SK-N-SH treated with all-trans-retinoic acid at 6 μM for 48 hours (cell line): ENCODE results near the gene MTMR10.

Source experiments
- ARNTL ChIP-seq: fragments of 450-650 bp; formaldehyde crosslinking; IDR thresholded peaks from 2 replicates; pipeline ENCODE4 v1.5.0; 2020; ENCODE audit warnings: low read depth, mild to moderate bottlenecking, moderate library complexity, borderline replicate concordance
- GLIS3 ChIP-seq: fragments of 250-450 bp; sonication (Bioruptor Pico); IDR thresholded peaks from 2 replicates; pipeline ENCODE4 v1.5.0; 2020; ENCODE audit warnings: mild to moderate bottlenecking, moderate library complexity
- PPARA ChIP-seq: fragments of 250-450 bp; sonication (Bioruptor Pico); IDR thresholded peaks from 2 replicates; pipeline ENCODE4 v1.5.0; 2020; ENCODE audit warnings: mild to moderate bottlenecking, borderline replicate concordance
- RARB ChIP-seq: fragments of 250-450 bp; sonication (Bioruptor Pico); IDR thresholded peaks from 2 replicates; pipeline ENCODE4 v1.8.0; 2021; ENCODE audit warnings: mild to moderate bottlenecking, moderate library complexity
- SNAI2 ChIP-seq: fragments of 250-450 bp; sonication (Bioruptor Pico); IDR thresholded peaks from 2 replicates; pipeline ENCODE4 v1.5.0; 2020; ENCODE audit warnings: mild to moderate bottlenecking, moderate library complexity
- TF ChIP-seq, protein P1 (sequence below): fragments of 250-450 bp; sonication (Bioruptor Pico); IDR thresholded peaks from 2 replicates; pipeline ENCODE4 v1.5.1; 2021; ENCODE audit warnings: mild to moderate bottlenecking, moderate library complexity
- TF ChIP-seq, protein P2 (sequence below): fragments of 250-450 bp; sonication (Bioruptor Pico); IDR thresholded peaks from 2 replicates; pipeline ENCODE4 v1.5.1; 2020; ENCODE audit warnings: low read depth, mild to moderate bottlenecking, moderate library complexity
- TF ChIP-seq, protein P3 (sequence below): fragments of 250-450 bp; sonication (Bioruptor Pico); IDR thresholded peaks from 2 replicates; pipeline ENCODE4 v1.8.0; 2020; ENCODE audit warnings: mild to moderate bottlenecking, moderate library complexity, borderline replicate concordance

DNA sequence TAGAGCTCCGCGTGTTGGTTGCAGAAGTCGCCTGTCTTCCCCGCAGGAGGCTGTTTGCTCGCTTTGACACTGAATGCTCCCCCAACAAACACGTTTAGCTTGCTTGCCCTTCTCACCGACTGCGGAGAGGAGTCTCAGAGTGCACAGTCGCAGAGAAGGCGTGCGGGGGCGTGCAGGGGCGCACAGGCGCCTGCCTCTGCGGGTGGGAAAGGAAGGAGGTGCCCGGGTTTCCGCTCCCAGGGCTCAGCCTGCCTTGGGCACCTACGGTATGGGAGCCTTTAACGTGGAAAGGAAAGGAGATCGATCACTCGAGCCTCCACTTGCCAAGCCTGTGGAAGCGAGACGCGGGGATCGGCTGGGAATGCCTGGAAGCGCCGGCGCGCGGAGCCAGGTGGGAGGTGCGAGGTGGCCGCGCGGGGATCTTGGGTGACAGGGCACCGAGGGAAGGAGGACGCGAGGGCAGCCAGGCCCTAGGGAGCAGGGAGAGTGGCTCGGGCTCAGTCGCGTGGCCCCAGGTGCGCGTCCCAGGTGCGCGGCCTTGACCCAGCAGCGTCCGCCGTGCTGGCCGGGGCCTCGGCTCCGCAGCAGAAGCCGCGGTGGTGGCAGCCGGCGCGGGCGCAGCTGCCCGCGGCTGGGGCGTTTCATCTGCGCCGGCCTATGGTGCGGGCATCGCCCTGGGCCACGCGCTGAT is 87.8 kb downstream of the MTMR10 start, which contains the start of gene FAN1:
- TF ChIP-seq RARB (CRISPR knock-in tag): no peak
- no peak for TF ChIP-seq SNAI2 (CRISPR knock-in tag)
- TF ChIP-seq, protein P1, sequence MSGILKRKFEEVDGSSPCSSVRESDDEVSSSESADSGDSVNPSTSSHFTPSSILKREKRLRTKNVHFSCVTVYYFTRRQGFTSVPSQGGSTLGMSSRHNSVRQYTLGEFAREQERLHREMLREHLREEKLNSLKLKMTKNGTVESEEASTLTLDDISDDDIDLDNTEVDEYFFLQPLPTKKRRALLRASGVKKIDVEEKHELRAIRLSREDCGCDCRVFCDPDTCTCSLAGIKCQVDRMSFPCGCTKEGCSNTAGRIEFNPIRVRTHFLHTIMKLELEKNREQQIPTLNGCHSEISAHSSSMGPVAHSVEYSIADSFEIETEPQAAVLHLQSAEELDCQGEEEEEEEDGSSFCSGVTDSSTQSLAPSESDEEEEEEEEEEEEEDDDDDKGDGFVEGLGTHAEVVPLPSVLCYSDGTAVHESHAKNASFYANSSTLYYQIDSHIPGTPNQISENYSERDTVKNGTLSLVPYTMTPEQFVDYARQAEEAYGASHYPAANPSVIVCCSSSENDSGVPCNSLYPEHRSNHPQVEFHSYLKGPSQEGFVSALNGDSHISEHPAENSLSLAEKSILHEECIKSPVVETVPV (CRISPR knock-in tag): no peak
- TF ChIP-seq PPARA (CRISPR knock-in tag): no peak
- TF ChIP-seq, protein P2, sequence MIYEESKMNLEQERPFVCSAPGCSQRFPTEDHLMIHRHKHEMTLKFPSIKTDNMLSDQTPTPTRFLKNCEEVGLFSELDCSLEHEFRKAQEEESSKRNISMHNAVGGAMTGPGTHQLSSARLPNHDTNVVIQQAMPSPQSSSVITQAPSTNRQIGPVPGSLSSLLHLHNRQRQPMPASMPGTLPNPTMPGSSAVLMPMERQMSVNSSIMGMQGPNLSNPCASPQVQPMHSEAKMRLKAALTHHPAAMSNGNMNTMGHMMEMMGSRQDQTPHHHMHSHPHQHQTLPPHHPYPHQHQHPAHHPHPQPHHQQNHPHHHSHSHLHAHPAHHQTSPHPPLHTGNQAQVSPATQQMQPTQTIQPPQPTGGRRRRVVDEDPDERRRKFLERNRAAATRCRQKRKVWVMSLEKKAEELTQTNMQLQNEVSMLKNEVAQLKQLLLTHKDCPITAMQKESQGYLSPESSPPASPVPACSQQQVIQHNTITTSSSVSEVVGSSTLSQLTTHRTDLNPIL (CRISPR knock-in tag): no peak
- no peak for TF ChIP-seq ARNTL
- TF ChIP-seq, protein P3, sequence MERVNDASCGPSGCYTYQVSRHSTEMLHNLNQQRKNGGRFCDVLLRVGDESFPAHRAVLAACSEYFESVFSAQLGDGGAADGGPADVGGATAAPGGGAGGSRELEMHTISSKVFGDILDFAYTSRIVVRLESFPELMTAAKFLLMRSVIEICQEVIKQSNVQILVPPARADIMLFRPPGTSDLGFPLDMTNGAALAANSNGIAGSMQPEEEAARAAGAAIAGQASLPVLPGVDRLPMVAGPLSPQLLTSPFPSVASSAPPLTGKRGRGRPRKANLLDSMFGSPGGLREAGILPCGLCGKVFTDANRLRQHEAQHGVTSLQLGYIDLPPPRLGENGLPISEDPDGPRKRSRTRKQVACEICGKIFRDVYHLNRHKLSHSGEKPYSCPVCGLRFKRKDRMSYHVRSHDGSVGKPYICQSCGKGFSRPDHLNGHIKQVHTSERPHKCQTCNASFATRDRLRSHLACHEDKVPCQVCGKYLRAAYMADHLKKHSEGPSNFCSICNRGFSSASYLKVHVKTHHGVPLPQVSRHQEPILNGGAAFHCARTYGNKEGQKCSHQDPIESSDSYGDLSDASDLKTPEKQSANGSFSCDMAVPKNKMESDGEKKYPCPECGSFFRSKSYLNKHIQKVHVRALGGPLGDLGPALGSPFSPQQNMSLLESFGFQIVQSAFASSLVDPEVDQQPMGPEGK (CRISPR knock-in tag): no peak
- no peak for TF ChIP-seq GLIS3 (CRISPR knock-in tag)
